HepG2 (cell line): ENCODE measurements around the gene DLG1. TPM values are rescaled to one million over a fixed set of nuclear protein-coding genes. Genes with fewer than 3 reads are reported as not detected.
A peak's percentile ranks its signal among the peaks of the same experiment; 100 is the strongest.

Experiments
- ATF4 ChIP-seq, 2 experiments: fragments of 450-650 bp in 1 of 2; sonication (generic) in 1 of 2; formaldehyde crosslinking; IDR thresholded peaks; 2 replicates each; pipeline versions ENCODE4 v1.5.0 to v1.8.0; 2020 to 2022; ENCODE audit warnings: mild to moderate bottlenecking in 1 of 2, missing genetic modification reagents in 1 of 2
- BRF2 ChIP-seq: sonication (generic); formaldehyde crosslinking; IDR thresholded peaks from 2 replicates; pipeline ENCODE4 v1.8.1; 2022; ENCODE audit warnings: mild to moderate bottlenecking, missing genetic modification reagents
- CCDC6 ChIP-seq: sonication (generic); formaldehyde crosslinking; IDR thresholded peaks from 2 replicates; pipeline ENCODE4 v1.8.1; 2022; ENCODE audit warnings: mild to moderate bottlenecking, missing genetic modification reagents, moderate library complexity
- CHCHD3 ChIP-seq: sonication (generic); formaldehyde crosslinking; IDR thresholded peaks from 2 replicates; pipeline ENCODE4 v1.8.0; 2022; ENCODE audit warnings: mild to moderate bottlenecking, missing genetic modification reagents, moderate library complexity
- HNF4G ChIP-seq, 2 experiments: sonication (generic) in 1 of 2; formaldehyde crosslinking in 1 of 2; IDR thresholded peaks; 2 replicates each; pipeline versions ENCODE4 v1.4.0 to v1.6.1; 2011 to 2020; ENCODE audit warnings: borderline replicate concordance in 2 of 2, low read depth in 2 of 2, mild to moderate bottlenecking in 2 of 2, low read length in 1 of 2, missing genetic modification reagents in 1 of 2, moderate library complexity in 1 of 2
- HNRNPL ChIP-seq: fragments of 200-400 bp; formaldehyde crosslinking; IDR thresholded peaks from 2 replicates; pipeline ENCODE4 v1.6.1; 2017; ENCODE audit warnings: mild to moderate bottlenecking, low read depth, low read length
- JDP2 ChIP-seq: sonication (generic); formaldehyde crosslinking; IDR thresholded peaks from 2 replicates; pipeline ENCODE4 v1.8.1; 2022; ENCODE audit warnings: missing genetic modification reagents, borderline replicate concordance
- KMT2B ChIP-seq: IDR thresholded peaks from 2 replicates; pipeline ENCODE4 v1.6.1; 2016; ENCODE audit warnings: missing genetic modification reagents, missing compliant biosample characterization
- RFX1 ChIP-seq: fragments of 450-650 bp; IDR thresholded peaks from 2 replicates; pipeline ENCODE4 v1.6.1; 2017
- SP140L ChIP-seq: sonication (generic); formaldehyde crosslinking; IDR thresholded peaks from 2 replicates; pipeline ENCODE4 v1.4.0; 2020; ENCODE audit warnings: missing genetic modification reagents, borderline replicate concordance
- TARDBP ChIP-seq: sonication (generic); formaldehyde crosslinking; IDR thresholded peaks from 2 replicates; pipeline ENCODE4 v1.8.0; 2022; ENCODE audit warnings: mild to moderate bottlenecking, missing genetic modification reagents
- THAP8 ChIP-seq: sonication (generic); formaldehyde crosslinking; IDR thresholded peaks from 2 replicates; pipeline ENCODE4 v1.5.1; 2020; ENCODE audit warnings: missing genetic modification reagents, mild to moderate bottlenecking, borderline replicate concordance
- TRIM24 ChIP-seq: sonication (generic); formaldehyde crosslinking; IDR thresholded peaks from 2 replicates; pipeline ENCODE4 v1.8.0; 2022; ENCODE audit warnings: mild to moderate bottlenecking, missing genetic modification reagents
- UBTF ChIP-seq: sonication (generic); formaldehyde crosslinking; IDR thresholded peaks from 2 replicates; pipeline ENCODE4 v1.4.0; 2020; ENCODE audit warnings: mild to moderate bottlenecking, missing genetic modification reagents
- YY1 ChIP-seq: IDR thresholded peaks from 2 replicates; pipeline ENCODE4 v1.6.1; 2011; ENCODE audit warnings: low read length, low read depth, moderate library complexity, mild to moderate bottlenecking; ENCODE audit not compliant: insufficient read depth, insufficient replicate concordance
- ZFY ChIP-seq: sonication (generic); formaldehyde crosslinking; IDR thresholded peaks from 2 replicates; pipeline ENCODE4 v1.4.0; 2020; ENCODE audit warnings: missing genetic modification reagents
- ZNF101 ChIP-seq: sonication (generic); formaldehyde crosslinking; IDR thresholded peaks from 2 replicates; pipeline ENCODE4 v1.4.0; 2020; ENCODE audit warnings: mild to moderate bottlenecking, low read depth, missing genetic modification reagents, borderline replicate concordance
- ZNF510 ChIP-seq: sonication (generic); formaldehyde crosslinking; IDR thresholded peaks from 2 replicates; pipeline ENCODE4 v1.4.0; 2020; ENCODE audit warnings: low read depth, mild to moderate bottlenecking, missing genetic modification reagents
- ZNF549 ChIP-seq: sonication (generic); formaldehyde crosslinking; IDR thresholded peaks from 2 replicates; pipeline ENCODE4 v1.5.0; 2020; ENCODE audit warnings: missing genetic modification reagents
- ZNF605 ChIP-seq: sonication (generic); formaldehyde crosslinking; IDR thresholded peaks from 2 replicates; pipeline ENCODE4 v1.8.0; 2022; ENCODE audit warnings: mild to moderate bottlenecking, missing genetic modification reagents
- ZNF841 ChIP-seq: sonication (generic); formaldehyde crosslinking; IDR thresholded peaks from 2 replicates; pipeline ENCODE4 v1.8.1; 2023; ENCODE audit warnings: missing genetic modification reagents, borderline replicate concordance
- ZSCAN12 ChIP-seq: sonication (generic); formaldehyde crosslinking; IDR thresholded peaks from 2 replicates; pipeline ENCODE4 v1.9.0; 2021; ENCODE audit warnings: mild to moderate bottlenecking, missing genetic modification reagents
- ZZZ3 ChIP-seq: sonication (generic); formaldehyde crosslinking; IDR thresholded peaks from 2 replicates; pipeline ENCODE4 v1.4.0; 2020; ENCODE audit warnings: missing genetic modification reagents, mild to moderate bottlenecking, borderline replicate concordance
- polyA plus RNA-seq, 8 experiments: library from polyadenylated mRNA; depleted of rRNA in 3 of 8; stranded (reverse) in 7 of 8; unstranded in 1 of 8; fragments of >200 nt; fragmentation: Illumina TruSeq in 4 of 8; extraction: Trizol in 4 of 8; gene quantifications; 2 replicates each; pipeline versions ENCODE4 v1.2.1 to v1.2.3, GENCODE V29; 2011 to 2016; ENCODE audit warnings: low read depth in 4 of 8, missing spikeins in 1 of 8, mixed read lengths in 1 of 8; ENCODE audit not compliant: insufficient read depth in 1 of 8
- total RNA-seq, 5 experiments: library from RNA; depleted of rRNA; stranded (reverse); fragments of >200 nt; fragmentation: Illumina TruSeq; extraction: Trizol; gene quantifications; 2 replicates each; pipeline ENCODE4 v1.2.3, GENCODE V29; 2016; ENCODE audit warnings: low read depth in 1 of 5

Gene DLG1
- total and polyA plus RNA-seq, 2 of the 13 experiments (the other 11 are each of a cell fraction or from before 2014, with no cell fraction given): 30.5 to 104 TPM

- TF ChIP-seq ATF4 (CRISPR knock-in tag; IDR thresholded peaks at IDR 0.05) (0 out of 4 replicates have a peak, but pooled peaks of 1 of the 2 experiments have one; percentile 25), ZNF101 (CRISPR knock-in tag) (no peak), TARDBP (CRISPR knock-in tag) (peak; percentile 11; the same call in 1 of the 2 replicates), CCDC6 (peak; percentile 64; the same call in 1 of the 2 replicates), THAP8 (CRISPR knock-in tag) (no peak), ZSCAN12 (CRISPR knock-in tag) (no peak), HNF4G (IDR thresholded peaks at IDR 0.05; ENCODE audit: borderline replicate concordance, low read depth, low read length) (0 out of 2 replicates have a peak, but pooled peaks have one; percentile 31), HNF4G (CRISPR knock-in tag; IDR thresholded peaks at IDR 0.05; ENCODE audit: borderline replicate concordance, low read depth) (peak; percentile 67; the same call in 1 of the 2 replicates), CHCHD3 (CRISPR knock-in tag) (peak; percentile 54; the same call in 1 of the 2 replicates), BRF2 (CRISPR knock-in tag) (0 out of 2 replicates have a peak, but pooled peaks have one; percentile 47), TRIM24 (CRISPR knock-in tag) (no peak), YY1 (peak; percentile 96), ZNF841 (CRISPR knock-in tag) (no peak), KMT2B (no peak), ZNF549 (CRISPR knock-in tag) (0 out of 2 replicates have a peak, but pooled peaks have one; percentile 36), ZZZ3 (CRISPR knock-in tag) (0 out of 2 replicates have a peak, but pooled peaks have one; percentile 19), ZNF510 (CRISPR knock-in tag) (0 out of 2 replicates have a peak, but pooled peaks have one; percentile 29), ZFY (CRISPR knock-in tag) (peak; percentile 77), JDP2 (CRISPR knock-in tag) (no peak), ZNF605 (CRISPR knock-in tag) (0 out of 2 replicates have a peak, but pooled peaks have one; percentile 6), RFX1 (no peak), HNRNPL (0 out of 2 replicates have a peak, but pooled peaks have one; percentile 42), UBTF (peak; percentile 76), SP140L (CRISPR knock-in tag) (no peak)
Measured at GRCh38 chr3:197297476-197298340, 704 bp downstream of the DLG1 start (continued).
